ENCODE data around the gene TNIP2. TPM values are rescaled to one million over a fixed set of nuclear protein-coding genes. Genes with fewer than 3 reads are reported as not detected.

TNIP2 gene
- total and polyA plus RNA-seq, 2 of the 13 experiments (the other 11 are each of a cell fraction or from before 2014, with no cell fraction given), result 25.6 to 38.0 TPM

DNA sequence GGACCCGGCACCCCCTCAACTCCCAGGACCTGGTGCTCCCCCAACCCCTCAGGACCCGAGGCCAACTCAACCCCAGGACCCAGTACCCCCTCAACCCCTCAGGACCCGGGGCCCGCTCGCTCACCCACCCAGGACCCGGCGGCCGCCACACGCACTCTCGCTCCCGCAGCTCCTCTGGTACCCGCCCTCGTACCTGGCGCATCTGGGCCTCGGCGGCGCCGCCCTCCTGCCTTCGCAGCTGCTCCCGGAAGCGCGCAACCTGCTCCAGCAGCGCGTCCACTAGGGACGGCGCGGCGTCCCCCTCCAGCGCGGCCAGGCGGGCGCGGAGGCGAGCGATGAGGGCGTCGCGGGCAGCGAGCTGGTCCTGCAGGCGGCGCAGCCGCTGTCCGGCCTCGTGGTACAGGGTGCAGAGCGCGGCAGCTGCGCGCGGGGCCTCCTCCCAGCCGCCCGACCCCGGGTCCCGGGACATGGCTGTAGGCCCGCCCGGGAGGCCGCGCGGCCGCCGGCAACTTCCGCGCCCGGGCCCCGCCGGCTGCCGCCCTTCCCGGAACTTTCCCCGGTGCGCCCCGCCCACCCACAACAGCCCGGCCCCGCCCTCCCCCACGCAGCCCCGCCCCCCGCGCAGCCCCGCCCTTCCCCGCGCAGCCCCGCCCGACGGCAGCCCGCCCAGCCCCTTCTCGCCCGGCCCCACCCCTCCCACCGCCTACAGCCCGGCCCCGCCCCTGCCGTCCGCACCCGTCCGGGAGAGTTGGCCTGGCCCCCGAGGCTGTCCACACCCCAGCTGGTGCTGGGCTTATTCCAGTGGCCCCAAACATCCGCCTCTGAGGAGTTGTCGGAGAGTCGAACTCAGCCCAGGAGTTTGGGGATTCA, at the start of gene TNIP2 (continued):
- TF ChIP-seq, protein P1, sequence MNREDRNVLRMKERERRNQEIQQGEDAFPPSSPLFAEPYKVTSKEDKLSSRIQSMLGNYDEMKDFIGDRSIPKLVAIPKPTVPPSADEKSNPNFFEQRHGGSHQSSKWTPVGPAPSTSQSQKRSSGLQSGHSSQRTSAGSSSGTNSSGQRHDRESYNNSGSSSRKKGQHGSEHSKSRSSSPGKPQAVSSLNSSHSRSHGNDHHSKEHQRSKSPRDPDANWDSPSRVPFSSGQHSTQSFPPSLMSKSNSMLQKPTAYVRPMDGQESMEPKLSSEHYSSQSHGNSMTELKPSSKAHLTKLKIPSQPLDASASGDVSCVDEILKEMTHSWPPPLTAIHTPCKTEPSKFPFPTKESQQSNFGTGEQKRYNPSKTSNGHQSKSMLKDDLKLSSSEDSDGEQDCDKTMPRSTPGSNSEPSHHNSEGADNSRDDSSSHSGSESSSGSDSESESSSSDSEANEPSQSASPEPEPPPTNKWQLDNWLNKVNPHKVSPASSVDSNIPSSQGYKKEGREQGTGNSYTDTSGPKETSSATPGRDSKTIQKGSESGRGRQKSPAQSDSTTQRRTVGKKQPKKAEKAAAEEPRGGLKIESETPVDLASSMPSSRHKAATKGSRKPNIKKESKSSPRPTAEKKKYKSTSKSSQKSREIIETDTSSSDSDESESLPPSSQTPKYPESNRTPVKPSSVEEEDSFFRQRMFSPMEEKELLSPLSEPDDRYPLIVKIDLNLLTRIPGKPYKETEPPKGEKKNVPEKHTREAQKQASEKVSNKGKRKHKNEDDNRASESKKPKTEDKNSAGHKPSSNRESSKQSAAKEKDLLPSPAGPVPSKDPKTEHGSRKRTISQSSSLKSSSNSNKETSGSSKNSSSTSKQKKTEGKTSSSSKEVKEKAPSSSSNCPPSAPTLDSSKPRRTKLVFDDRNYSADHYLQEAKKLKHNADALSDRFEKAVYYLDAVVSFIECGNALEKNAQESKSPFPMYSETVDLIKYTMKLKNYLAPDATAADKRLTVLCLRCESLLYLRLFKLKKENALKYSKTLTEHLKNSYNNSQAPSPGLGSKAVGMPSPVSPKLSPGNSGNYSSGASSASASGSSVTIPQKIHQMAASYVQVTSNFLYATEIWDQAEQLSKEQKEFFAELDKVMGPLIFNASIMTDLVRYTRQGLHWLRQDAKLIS (CRISPR knock-in tag; IDR thresholded peaks at IDR 0.05), result no peak
- TF ChIP-seq HMGA1 (CRISPR knock-in tag; conservative IDR thresholded peaks at IDR 0.05) (no peak), NR2C2 (CRISPR knock-in tag; IDR thresholded peaks at IDR 0.05; ENCODE audit: borderline replicate concordance) (peak; percentile 54; the same call in 1 of the 2 replicates), AGO1 (IDR thresholded peaks at IDR 0.05; ENCODE audit: low read depth, low read length, poor library complexity, severe bottlenecking) (no peak), ZNF780A (CRISPR knock-in tag; IDR thresholded peaks at IDR 0.05) (no peak), HOXA7 (CRISPR knock-in tag; IDR thresholded peaks at IDR 0.05) (no peak), ZNF230 (CRISPR knock-in tag; IDR thresholded peaks at IDR 0.05) (peak; percentile 41; the same call in 1 of the 2 replicates), GTF3A (CRISPR knock-in tag; conservative IDR thresholded peaks at IDR 0.05) (no peak), RBAK (CRISPR knock-in tag; IDR thresholded peaks at IDR 0.05) (no peak), ZNF616 (CRISPR knock-in tag; IDR thresholded peaks at IDR 0.05; ENCODE audit: low read depth) (peak; percentile 64; the same call in 1 of the 2 replicates), PRMT3 (CRISPR knock-in tag; IDR thresholded peaks at IDR 0.05; ENCODE audit: borderline replicate concordance, low read depth) (no peak), SOX6 (IDR thresholded peaks at IDR 0.05) (no peak), SOX6 (CRISPR knock-in tag; IDR thresholded peaks at IDR 0.05) (peak; percentile 11; the same call in 1 of the 2 replicates), ZKSCAN5 (CRISPR knock-in tag; IDR thresholded peaks at IDR 0.05) (no peak), POGZ (CRISPR knock-in tag; IDR thresholded peaks at IDR 0.05) (0 out of 2 replicates have a peak, but pooled peaks have one; percentile 30), DMTF1 (CRISPR knock-in tag; IDR thresholded peaks at IDR 0.05) (no peak)
- TF ChIP-seq, protein P2, sequence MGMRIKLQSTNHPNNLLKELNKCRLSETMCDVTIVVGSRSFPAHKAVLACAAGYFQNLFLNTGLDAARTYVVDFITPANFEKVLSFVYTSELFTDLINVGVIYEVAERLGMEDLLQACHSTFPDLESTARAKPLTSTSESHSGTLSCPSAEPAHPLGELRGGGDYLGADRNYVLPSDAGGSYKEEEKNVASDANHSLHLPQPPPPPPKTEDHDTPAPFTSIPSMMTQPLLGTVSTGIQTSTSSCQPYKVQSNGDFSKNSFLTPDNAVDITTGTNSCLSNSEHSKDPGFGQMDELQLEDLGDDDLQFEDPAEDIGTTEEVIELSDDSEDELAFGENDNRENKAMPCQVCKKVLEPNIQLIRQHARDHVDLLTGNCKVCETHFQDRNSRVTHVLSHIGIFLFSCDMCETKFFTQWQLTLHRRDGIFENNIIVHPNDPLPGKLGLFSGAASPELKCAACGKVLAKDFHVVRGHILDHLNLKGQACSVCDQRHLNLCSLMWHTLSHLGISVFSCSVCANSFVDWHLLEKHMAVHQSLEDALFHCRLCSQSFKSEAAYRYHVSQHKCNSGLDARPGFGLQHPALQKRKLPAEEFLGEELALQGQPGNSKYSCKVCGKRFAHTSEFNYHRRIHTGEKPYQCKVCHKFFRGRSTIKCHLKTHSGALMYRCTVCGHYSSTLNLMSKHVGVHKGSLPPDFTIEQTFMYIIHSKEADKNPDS (CRISPR knock-in tag; IDR thresholded peaks at IDR 0.05), result no peak
- TF ChIP-seq, protein P3, sequence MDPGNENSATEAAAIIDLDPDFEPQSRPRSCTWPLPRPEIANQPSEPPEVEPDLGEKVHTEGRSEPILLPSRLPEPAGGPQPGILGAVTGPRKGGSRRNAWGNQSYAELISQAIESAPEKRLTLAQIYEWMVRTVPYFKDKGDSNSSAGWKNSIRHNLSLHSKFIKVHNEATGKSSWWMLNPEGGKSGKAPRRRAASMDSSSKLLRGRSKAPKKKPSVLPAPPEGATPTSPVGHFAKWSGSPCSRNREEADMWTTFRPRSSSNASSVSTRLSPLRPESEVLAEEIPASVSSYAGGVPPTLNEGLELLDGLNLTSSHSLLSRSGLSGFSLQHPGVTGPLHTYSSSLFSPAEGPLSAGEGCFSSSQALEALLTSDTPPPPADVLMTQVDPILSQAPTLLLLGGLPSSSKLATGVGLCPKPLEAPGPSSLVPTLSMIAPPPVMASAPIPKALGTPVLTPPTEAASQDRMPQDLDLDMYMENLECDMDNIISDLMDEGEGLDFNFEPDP (CRISPR knock-in tag; conservative IDR thresholded peaks at IDR 0.05), result no peak
